Colon (tissue), 2 donors: ENCODE results near the gene BSPRY.
"Not testable (repeated sequence)": the region's sequence is repeated elsewhere in the genome, so short reads cannot be mapped to it uniquely, and the experiment has no call there.

Source experiments
- FAIRE-seq: peaks from 2 replicates; lab custom pipeline; 2012; peaks lifted over from hg19 to GRCh38; lab: Jason Lieb, UNC
- donor health status: control.
- donor health status: control.

Gene BSPRY

DNA sequence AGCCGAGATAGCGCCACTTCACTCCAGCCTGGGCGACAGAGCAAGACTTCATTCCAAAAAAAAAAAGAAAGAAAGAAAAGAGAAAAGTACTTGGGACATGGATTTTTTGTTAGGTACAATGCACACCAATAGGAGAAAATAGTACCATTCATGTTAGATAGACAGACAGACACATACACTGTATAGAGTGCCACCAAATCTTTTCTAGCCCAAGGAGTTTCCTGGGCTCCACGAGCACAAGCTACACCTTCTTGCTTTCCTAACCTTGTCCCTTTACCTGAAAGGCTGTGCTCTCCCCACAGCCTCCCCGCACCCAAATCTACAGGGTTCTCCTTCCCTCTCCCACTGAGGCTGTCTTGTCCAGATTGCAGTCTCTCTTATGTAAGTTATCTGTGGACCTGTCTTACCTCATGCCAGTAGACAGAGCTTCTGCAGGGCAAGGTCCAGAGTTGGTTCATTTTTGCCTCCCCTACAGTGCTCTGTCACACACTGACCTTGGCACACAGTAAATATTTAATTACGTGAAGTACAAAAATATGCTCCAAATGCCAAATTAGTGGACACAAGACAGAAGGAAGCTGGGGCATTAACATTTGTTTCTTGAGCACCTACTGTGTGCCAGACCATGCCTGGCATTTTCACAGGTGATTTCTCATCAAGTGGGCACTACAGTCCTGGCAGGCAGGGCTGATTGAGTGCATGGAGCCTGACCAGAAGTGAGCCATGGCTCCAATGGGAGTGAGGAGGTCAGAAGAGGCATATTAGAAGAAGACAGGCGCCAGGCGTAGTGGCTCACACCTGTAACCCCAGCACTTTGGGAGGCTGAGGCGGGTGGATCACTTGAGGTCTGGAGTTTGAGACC is 45.9 kb downstream of the BSPRY start:
- FAIRE-seq: no peak

DNA sequence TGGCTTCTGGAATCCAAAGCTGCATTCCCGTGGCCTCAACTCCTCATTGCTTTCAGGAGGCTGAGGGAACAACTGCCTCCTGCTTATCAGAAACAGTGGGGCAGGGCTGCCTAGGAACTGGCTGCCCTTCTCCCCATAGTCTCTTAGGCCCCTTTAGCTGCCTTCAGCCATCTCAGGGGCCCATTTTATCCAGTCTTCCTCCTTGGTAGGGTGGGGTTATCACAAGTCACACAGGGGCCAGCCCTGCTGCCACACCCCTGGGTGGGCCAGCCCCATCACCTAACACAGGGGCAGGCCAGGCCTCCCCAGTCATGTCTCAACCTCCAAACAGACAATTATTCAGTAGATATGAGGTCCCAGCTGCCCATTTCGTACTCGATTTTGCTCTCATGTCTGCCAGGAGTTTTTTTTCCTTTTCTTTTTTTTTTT is 47.9 kb downstream of the BSPRY start:
- FAIRE-seq: no peak

DNA sequence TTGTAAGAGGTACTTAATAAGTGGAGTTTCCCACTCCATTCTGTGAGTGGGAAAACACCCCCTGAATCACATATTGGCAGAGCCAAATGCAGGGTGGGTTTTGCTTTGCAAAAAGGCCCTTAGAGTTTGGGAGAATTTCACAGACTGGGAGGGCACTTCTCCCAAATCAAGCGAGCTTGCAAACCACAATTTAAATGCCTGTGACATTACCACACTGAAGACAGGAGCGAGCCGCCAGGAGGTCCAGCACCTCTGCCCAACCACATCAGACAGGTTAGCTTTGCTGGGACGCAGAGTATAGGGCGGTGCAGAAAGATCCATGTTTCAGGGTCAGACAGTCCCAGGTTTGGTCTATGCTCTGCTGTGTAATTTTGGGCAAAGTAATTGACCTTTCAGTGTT is 49.5 kb downstream of the BSPRY start:
- FAIRE-seq: no peak

DNA sequence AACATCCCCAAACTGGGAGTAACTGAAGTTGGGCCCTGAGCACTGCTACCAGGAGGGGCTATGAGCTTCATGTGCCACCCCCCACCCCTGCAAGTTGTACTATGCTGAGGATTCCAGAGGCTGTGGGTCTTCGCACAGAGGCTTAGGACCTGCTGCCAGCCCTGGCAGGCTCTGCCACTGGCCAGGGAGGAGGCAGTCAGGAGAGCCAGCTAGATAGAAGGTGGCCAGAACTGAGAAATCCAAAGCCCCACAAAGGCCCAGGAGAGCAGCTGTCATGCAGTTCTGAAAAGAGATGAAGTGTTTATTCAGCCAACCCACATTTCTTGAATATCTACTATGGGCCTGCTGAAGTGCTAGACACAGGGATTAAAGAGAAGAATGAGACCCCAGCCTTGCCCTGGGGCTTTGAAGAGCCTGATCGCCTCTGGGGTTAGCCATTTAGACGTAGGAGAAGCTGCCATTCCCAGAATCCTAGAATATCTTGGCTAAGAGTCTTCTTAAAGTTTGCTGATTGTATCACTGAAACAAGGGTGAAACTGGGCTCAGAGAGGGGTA is 50.4 kb downstream of the BSPRY start:
- no peak for FAIRE-seq

DNA sequence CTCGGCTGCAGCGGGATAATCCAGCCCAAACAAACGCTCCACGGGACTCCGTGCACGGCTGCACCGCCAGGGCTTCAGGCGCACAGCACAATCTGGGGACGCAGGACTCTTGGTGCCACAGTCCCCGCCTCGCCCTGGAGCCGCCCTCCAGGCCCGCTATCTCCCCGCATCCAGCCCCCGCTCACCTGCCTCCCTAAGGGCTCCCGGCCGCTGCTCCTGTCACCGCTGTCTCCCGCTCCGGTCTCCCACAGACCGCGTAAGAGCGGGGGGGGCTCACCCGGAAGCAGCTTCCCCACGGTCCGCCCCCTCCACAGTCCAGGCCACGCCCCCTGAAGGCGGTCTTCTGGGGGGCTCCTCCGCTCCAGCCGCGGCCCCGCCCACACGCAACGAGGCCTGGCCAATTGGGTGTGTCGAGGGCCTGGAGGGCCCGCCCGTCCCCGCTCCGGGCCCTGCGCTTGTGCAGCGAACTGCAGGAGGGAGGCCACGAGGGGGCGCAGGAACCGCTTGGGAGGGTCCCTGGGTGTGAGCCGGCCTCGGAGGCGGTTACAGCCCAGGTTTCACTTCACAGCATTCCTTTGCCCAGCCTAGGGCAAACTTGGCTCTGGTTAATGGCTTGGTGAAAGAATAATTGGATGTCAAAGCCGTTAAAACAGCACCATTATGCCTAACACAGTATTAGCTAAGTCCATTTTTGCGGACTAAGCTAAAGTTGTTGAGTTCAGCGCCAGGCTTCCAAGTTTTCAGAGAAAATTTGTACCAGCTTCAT is 51.9 kb downstream of the BSPRY start, which contains the start of gene ALAD:
Gene ALAD, minus strand, starts transcription at position 258 of the 766 bp plus-strand sequence. CDS start 7,725 bp downstream, outside the sequence.
- no peak for FAIRE-seq

DNA sequence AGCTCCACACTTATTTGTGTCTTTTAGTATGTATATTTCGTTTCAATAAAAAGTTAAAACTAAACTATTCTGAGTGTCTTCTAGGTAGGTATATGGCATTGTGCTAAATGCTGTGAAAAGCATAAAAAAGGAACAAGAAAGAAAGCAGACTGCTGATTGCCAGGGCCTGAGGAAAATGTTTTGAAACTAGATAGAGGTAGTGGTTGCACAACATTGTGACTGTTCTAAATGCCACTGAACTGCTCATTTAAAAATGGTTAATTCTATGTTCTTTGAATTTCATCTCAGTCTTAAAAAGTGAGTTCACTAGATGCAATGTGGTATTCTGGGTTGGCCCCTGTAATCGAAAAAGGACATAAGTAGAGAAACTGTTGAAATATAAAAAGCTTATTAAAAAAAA is 54.3 kb downstream of the BSPRY start:
- FAIRE-seq: no peak

DNA sequence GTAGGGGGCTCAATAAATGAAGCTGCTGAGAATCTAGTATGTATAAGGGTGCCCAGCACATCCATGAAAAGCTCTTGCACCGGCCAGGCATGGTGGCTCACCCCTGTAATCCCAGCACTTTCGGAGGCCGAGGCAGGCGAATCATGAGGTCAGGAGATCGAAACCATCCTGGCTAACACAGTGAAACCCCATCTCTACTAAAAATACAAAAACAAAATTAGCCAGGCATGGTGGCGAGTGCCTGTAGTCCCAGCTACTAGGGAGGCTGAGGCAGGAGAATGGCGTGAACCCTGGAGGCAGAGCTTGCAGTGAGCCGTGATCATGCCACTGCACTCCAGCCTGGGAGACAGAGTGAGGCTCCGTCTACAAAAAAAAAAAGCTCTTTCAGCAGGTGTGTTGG is 57.0 kb downstream of the BSPRY start:
- not testable (repeated sequence) for FAIRE-seq

DNA sequence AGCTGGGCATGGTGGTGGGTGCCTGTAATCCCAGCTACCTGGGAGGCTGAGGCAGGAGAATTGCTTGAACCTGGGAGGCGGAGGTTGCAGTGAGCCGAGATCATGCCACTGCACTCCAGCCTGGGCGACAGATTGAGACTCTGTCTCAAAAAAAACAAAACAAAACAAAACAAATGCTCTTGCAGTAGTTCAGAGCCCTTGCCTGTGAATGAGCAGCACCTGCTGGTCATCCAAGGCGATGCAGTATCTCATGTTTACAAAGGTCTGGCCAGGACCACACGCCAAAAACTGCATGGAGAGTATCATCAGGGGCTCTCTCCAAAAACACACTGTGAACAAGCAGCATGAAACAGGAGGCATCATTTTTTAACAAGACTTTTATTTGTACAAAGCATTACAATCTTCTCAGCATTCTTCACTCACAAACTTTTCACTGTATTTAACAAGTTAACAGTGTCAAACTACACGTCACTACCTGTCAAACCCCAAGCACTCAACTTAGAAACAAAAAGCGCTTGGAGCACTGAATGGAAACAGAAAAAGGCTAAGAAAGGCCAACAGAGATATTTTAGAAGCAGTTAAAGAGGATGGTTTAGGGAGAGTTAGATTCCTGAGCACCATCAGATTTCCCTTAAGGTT is 57.7 kb downstream of the BSPRY start:
- FAIRE-seq: not testable (repeated sequence)

DNA sequence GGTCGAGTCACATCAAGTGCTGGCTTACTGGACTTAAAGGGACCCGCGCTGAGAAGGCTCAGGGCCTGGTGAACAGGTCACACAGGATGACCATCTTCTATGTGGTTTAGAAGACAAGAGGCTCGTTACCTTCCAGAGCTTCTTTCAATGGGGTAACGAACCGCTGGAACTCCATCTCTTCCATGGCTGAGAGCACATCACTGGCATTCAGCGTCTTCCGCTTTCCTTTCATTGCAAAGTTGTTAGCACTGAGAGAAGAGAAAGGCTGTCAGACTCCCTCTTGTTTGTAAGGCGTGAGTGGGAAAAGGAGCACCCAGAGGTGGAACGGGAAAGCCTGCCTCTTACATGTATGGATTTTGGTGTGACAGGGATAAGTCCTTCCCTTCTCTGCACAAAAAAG is 60.1 kb downstream of the BSPRY start:
- FAIRE-seq: no peak

DNA sequence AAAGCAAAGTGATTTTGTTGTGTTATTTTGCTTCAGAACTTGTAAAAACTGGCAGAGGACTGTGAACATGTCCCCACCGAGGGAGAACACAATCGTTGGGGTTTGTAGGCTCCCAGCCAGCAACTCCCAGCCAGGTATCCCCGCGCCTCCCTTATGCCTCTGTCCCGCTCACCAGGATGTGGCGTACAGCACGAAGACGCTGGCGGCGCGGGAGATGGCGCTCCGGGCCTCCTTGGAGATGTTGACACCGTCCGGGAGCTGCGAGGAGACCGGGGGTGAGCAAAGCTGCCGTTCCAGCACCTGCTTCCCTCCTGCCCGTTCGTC is 60.5 kb downstream of the BSPRY start:
- no peak for FAIRE-seq

DNA sequence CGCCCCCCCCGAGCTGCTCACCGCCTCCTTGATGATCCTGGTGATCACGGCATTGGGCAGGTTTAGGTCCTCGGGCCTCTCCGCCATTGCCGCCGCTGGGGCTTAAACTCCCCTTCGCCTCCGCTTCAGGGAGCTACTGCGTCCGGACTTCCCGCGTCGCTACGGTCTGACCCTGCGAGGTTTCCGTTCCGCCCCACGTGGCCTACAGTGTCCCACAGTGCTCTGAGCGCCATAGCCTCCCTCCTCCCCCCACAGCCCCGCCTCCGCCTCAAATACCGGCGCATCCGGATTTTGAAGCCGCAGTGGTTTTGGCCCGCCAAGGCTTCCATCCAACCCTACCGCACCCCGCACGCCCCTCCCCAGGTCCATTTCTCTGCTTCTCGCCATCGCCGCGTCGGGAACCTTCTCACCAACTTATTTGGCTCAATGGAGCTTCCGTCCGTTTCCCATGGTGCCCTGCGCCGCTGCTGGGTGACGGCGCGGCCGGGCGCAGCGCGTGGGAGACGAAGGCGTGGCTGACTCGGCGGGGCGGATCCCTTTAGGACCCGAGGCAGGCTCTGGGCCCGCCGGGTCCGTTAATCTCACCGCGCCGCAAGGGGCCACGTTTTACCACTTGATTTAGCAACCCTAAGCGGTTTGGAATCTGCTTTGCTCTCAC is 61.0 kb downstream of the BSPRY start, which contains the start of the genes C9orf43 and POLE3:
Gene C9orf43, plus strand, starts transcription at position 541 of the 658 bp plus-strand sequence. CDS start 2,747 bp downstream, outside the sequence.
Gene POLE3, minus strand, starts transcription at position 469 of the 658 bp plus-strand sequence. Its CDS starts 382 bp downstream, at position 87.
- no peak for FAIRE-seq

DNA sequence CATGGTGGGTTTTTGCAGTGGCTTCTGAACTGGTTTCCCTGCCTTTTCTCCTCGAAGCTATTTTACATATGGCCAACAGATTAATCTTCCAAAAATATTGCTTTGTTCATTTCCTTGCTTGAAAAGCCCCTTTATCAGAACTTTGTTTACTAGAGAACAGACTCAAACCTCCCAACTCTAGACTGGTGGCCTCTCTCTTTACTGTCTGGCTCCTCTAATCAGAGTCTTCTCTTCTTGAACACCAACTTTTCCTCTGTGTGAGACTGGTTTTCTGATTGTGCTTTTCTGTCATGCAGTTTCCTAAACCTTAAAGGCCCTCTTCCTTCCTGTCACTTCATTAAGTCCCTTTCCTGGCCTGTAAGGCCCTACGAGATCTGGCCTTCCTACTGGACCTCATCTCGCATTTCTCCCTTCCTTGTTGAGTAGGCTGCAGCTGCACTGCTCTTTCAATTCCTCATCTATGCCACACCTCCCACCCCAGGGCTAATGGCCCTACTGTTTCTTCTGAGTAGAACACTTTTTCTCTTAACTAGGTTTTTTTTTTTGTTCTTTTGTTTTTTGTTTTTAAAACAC is 66.9 kb downstream of the BSPRY start:
- FAIRE-seq: no peak

DNA sequence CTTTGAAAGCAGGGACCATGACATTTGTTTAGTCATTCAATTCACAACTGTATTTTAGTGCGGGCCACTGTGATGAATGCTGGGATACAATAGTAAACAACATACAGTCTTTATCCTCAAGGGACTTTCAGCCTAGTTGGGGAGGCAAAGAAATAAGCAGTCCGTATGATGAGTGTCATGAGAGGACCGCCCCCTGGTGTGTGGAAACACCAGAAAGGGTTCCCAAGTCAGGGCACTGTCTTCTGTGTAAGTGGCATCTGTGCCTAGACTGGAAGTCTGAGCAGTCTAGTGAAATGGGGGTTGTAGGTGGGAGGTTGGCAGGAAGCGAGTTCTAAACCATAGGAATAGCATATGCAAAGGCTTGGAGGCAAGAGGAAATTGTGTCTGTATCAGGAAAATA is 68.0 kb downstream of the BSPRY start:
- no peak for FAIRE-seq
